ENCODE measurements around the gene ATF6. TPM values are rescaled to one million over a fixed set of nuclear protein-coding genes. Genes with fewer than 3 reads are reported as not detected.
"Not testable (repeated sequence)": the region's sequence is repeated elsewhere in the genome, so short reads cannot be mapped to it uniquely, and the experiment has no call there.

The ATF6 gene
- total RNA-seq, 2 experiments from 2014 or later = 18.5 to 20.0 TPM

DNA sequence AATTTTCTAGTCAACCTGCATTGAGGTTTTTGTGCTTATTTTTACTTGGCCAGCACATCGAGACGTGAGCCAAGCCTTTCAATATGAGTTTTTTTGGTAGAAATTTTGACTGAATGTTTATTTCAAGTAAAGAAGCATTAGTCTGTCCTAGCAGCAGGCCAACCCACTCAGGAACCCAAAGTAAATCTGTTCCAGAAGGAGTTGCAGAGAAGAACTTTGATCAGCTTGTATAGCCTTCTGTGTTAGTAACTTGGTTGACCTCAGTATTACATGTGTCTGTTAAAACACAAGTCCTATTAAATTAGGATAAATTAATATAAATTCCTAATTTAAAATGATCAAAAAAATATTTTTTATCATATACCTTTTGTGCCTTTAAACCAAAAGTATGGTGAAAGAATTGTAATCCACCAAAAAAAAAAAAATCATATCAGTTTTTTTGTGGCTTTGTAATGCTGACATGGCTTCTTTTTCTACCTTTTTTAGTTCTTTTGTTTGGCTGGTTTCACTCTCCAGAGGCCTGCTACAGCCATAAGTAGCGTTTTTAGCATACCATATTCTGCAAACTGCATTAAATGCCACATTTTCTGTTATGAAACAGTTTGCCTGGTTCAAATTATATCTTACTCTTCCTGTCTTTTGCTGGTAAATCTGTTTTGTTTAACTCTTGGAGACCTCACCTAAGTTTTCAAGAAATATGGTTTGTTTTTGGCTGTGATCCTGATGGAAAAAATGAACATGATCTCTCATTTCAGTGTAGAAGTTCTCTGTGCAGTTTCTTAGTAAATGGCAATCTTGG lies 39.5 kb downstream of the ATF6 start:
- H3K4me3 Mint-ChIP-seq = no peak overlapping the region
- no peak for DNase-seq
- POLR2A ChIA-PET = no interaction called here
- H3K27ac Mint-ChIP-seq = no peak overlapping the region
- H3K27me3 Mint-ChIP-seq = no peaks in the 10 kb centered on the region
- no peak for ATAC-seq (ENCODE audit: low read depth)
- peaks cover 42% of the 10 kb centered on the region for H3K36me3 Mint-ChIP-seq
- H3K4me1 Mint-ChIP-seq = peaks cover 3% of the 10 kb centered on the region
- H3K9me3 Mint-ChIP-seq = peaks cover 10% of the 10 kb centered on the region

DNA sequence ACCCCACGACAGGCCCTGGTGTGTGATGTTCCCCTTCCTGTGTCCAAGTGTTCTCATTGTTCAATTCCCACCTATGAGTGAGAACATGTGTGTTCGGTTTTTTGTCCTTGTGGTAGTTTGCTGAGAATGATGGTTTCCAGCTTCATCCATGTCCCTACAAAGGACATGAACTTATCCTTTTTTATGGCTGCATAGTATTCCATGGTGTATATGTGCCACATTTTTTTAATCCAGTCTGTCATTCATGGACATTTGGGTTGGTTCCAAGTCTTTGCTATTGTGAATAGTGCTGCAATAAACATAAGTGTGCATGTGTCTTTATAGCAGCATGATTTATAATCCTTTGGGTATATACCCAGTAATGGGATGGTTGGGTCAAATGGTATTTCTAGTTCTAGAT lies 43.1 kb downstream of the ATF6 start:
- H3K27me3 Mint-ChIP-seq; DNase-seq; H3K27ac Mint-ChIP-seq; H3K4me3 Mint-ChIP-seq; ATAC-seq (ENCODE audit: low read depth); H3K4me1 Mint-ChIP-seq: not testable (repeated sequence)
- Mint-ChIP-seq H3K36me3 (peaks cover 53% of the 10 kb centered on the region), H3K9me3 (peaks cover 13% of the 10 kb centered on the region)
- POLR2A ChIA-PET = interaction anchor here (0.8 kb wide), 1 partner anchor 37 kb away, joined by 5 read pairs; no protein-coding TSS in a partner anchor

DNA sequence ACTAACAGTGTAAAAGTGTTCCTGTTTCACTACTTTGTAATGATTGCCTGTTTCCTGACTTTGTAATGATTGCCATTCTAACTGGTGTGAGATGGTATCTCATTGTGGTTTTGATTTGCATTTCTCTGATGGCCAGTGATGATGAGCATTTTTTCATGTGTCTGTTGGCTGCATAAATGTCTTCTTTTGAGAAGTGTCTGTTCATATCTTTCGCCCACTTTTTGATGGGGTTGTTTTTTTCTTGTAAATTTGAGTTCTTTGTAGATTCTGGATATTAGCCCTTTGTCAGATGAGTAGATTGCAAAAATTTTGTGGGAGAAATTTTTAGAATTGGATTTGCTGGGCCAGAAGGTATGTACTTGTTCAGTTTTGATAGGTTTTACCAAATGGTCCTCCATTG lies 43.5 kb downstream of the ATF6 start:
- DNase-seq; H3K27ac Mint-ChIP-seq; POLR2A ChIA-PET; H3K4me3 Mint-ChIP-seq; ATAC-seq (ENCODE audit: low read depth); H3K4me1 Mint-ChIP-seq; H3K27me3 Mint-ChIP-seq: not testable (repeated sequence)
- H3K9me3 Mint-ChIP-seq = peaks cover 13% of the 10 kb centered on the region
- H3K36me3 Mint-ChIP-seq = peaks cover 54% of the 10 kb centered on the region

DNA sequence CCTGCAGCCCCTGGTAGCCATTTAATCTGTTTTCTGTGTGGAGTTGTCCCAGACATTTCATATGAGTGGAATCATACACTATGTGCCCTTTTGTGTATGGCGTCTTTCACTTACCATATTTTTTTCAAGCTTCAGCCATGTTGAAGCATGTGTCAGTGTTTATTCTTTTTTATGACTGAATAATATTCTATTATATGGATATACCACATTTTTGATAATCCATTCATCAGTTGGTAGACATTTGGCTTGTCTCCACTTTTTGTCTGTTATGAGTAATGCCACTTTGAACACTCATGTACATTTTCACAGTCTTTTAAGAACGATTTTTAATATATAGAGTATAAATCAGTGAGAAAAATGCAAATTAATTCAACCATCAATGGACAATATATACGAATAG lies 44.7 kb downstream of the ATF6 start:
- H3K4me3 Mint-ChIP-seq = no peak overlapping the region
- ATAC-seq (ENCODE audit: low read depth) (no peak), DNase-seq (no peak)
- POLR2A ChIA-PET = no interaction called here
- no peak overlapping the region for H3K27ac Mint-ChIP-seq
- H3K36me3 Mint-ChIP-seq = peaks cover 54% of the 10 kb centered on the region
- H3K9me3 Mint-ChIP-seq = peaks cover 13% of the 10 kb centered on the region
- peaks cover 3% of the 10 kb centered on the region for H3K4me1 Mint-ChIP-seq
- H3K27me3 Mint-ChIP-seq = no peaks in the 10 kb centered on the region

DNA sequence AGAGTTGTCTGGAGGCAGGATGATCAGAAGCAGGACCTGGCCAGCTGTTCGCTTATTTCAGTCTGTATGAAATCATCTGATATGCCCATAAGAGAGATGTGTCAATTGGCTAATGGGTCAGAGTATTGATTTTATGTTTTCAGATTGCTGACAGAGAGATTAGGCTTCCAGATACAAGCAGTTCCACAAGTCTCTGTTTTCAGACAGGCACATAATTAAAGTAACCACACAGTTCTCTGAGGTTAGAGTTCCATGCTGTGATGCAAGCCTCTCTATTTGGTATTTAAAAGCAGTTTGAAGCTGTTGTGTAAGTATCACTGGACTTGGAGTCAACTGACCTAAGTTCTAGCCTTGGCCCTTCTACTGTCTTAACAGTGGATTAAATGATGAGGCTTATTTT lies 50.1 kb downstream of the ATF6 start:
- no peaks in the 10 kb centered on the region for H3K27me3 Mint-ChIP-seq
- H3K9me3 Mint-ChIP-seq = peaks cover under 1% of the 10 kb centered on the region
- no peak overlapping the region for H3K27ac Mint-ChIP-seq
- POLR2A ChIA-PET = no interaction called here
- no peak overlapping the region for H3K4me3 Mint-ChIP-seq
- peaks cover 1% of the 10 kb centered on the region for H3K4me1 Mint-ChIP-seq
- DNase-seq = no peak
- ATAC-seq (ENCODE audit: low read depth) = no peak
- H3K36me3 Mint-ChIP-seq = peaks cover 26% of the 10 kb centered on the region

DNA sequence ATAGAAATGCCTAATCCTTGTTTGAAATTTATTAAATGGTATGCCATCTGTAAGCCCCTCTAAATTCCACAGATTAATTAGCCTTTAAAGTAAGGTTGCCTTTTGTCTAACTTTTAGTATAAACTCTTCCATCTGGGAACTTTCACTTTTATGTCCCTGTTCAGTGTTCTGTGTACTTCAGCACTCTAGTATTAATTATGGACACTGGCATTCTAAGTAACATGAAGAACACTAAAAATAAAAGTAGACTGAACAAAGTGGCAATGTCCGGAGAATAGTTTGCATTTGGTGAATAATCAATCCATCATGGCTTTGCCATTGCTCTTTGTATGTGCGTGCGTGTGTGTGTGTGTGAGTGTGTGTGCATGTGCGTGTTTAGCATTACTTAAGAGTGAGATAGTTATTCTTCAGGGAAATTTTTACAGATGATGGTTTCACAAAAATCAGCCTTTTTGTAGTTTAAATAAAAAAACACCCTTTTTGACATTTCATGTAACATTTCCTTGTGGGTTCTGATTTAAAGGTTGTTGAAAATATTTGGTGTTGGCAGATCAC lies 51.1 kb downstream of the ATF6 start:
- Mint-ChIP-seq H3K36me3 (peaks cover 29% of the 10 kb centered on the region), H3K27ac (no peak overlapping the region), H3K4me1 (peaks cover 1% of the 10 kb centered on the region), H3K27me3 (no peaks in the 10 kb centered on the region), H3K9me3 (no peaks in the 10 kb centered on the region), H3K4me3 (no peak overlapping the region)
- ATAC-seq (ENCODE audit: low read depth) (no peak), DNase-seq (no peak)
- POLR2A ChIA-PET = no interaction called here

DNA sequence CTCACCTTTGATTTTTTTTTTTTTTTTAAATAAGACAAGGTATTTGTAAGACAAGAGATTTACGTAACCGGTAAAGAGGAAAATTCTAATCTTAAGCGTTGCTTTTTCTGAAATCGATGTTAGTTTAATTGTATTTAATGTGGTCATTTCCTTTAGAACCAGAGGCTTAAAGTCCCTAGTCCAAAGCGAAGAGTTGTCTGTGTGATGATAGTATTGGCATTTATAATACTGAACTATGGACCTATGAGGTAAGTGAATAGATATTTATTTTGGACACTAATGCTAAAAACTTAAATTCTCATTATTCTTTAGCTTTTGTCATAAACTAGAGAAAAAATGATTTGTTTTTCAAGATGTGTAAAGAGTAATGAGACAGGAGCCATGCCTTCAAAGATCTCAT lies 54.8 kb downstream of the ATF6 start:
- H3K36me3 Mint-ChIP-seq = peaks cover 34% of the 10 kb centered on the region
- POLR2A ChIA-PET = no interaction called here

DNA sequence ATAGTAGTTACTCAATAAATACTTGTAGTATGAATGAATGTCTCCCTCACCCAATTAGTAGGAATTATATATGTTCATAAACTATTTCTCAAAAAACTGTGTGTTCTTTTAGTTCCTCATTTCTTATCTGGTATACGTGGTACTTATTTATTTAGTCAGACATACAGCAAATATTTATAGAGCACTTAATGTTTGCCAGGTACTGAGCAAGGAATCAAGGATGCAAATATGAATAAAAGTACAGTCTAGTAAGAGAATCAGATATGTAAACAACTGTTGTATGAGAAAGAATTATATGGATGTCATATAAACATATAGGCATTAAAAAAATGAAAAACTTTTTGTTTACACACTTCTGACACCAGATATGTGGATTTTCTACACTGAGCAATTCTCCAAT lies 58.5 kb downstream of the ATF6 start:
- peaks cover 50% of the 10 kb centered on the region for H3K36me3 Mint-ChIP-seq
- POLR2A ChIA-PET = no interaction called here
- H3K4me3 Mint-ChIP-seq = no peak overlapping the region
- no peak overlapping the region for H3K27ac Mint-ChIP-seq
- peaks cover 3% of the 10 kb centered on the region for H3K9me3 Mint-ChIP-seq
- ATAC-seq (ENCODE audit: low read depth) (no peak), DNase-seq (no peak)
- H3K27me3 Mint-ChIP-seq = no peaks in the 10 kb centered on the region
- no peaks in the 10 kb centered on the region for H3K4me1 Mint-ChIP-seq

More for the DNA sequence above, 54.8 kb downstream of the ATF6 start:
- H3K9me3 Mint-ChIP-seq = no peaks in the 10 kb centered on the region
- H3K4me1 Mint-ChIP-seq = peaks cover 1% of the 10 kb centered on the region
- no peaks in the 10 kb centered on the region for H3K27me3 Mint-ChIP-seq
- no peak overlapping the region for H3K27ac Mint-ChIP-seq
- ATAC-seq (ENCODE audit: low read depth) (no peak), DNase-seq (no peak)
- H3K4me3 Mint-ChIP-seq = no peak overlapping the region

DNA sequence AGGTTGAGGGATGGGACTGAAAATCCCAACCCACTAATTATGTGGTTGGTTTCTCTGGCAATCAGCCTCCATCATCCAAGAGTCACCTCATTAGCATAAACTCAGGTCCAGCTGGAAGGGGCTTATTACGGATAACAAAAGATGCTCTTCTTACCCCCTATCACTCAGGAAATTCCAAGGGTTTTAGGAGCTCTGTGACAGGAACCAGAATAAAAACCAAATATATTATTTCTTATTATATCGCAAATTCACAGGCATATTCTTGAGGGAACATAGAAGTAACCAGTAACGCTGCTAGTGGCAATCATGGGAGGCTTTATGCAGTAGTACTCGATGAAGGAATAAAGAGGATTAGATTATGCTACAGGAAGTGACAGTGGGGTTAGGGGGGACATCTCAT lies 59.7 kb downstream of the ATF6 start:
- H3K4me3 Mint-ChIP-seq = no peak overlapping the region
- H3K36me3 Mint-ChIP-seq = peaks cover 59% of the 10 kb centered on the region
- ATAC-seq (ENCODE audit: low read depth) = no peak
- peaks cover 3% of the 10 kb centered on the region for H3K9me3 Mint-ChIP-seq
- POLR2A ChIA-PET = interaction anchor here (0.7 kb wide), 1 partner anchor 244 kb away, joined by 3 read pairs; the partner anchor contains the start of gene NOS1AP
- no peaks in the 10 kb centered on the region for H3K4me1 Mint-ChIP-seq
- no peak overlapping the region for H3K27ac Mint-ChIP-seq
- H3K27me3 Mint-ChIP-seq = no peaks in the 10 kb centered on the region
- no peak for DNase-seq

DNA sequence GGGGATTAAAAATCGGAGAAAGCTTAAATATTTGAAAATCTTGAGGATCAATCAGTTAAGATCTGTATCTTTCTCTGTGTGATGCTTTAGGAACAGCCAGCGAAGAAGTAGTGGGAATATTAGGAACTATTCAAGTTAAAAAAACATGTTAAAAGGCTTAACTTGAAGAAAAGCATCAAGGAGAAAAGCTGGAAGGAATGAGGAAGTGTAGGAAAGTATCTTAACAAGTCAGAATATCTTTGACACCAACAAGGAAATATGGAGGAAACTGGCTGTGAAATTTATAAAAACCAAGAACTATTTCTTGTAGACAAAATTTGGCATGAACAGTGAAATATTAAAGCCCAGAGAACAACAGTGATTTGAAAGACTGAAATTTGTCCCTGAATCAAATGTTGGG lies 60.4 kb downstream of the ATF6 start:
- H3K27me3 Mint-ChIP-seq = no peaks in the 10 kb centered on the region
- POLR2A ChIA-PET = interaction anchor here (0.7 kb wide), 1 partner anchor 243 kb away, joined by 3 read pairs; the partner anchor contains the start of gene NOS1AP
- H3K27ac Mint-ChIP-seq = no peak overlapping the region
- H3K4me3 Mint-ChIP-seq = no peak overlapping the region
- DNase-seq = no peak
- H3K4me1 Mint-ChIP-seq = no peaks in the 10 kb centered on the region
- H3K9me3 Mint-ChIP-seq = peaks cover 3% of the 10 kb centered on the region
- peaks cover 60% of the 10 kb centered on the region for H3K36me3 Mint-ChIP-seq
- ATAC-seq (ENCODE audit: low read depth) = no peak

DNA sequence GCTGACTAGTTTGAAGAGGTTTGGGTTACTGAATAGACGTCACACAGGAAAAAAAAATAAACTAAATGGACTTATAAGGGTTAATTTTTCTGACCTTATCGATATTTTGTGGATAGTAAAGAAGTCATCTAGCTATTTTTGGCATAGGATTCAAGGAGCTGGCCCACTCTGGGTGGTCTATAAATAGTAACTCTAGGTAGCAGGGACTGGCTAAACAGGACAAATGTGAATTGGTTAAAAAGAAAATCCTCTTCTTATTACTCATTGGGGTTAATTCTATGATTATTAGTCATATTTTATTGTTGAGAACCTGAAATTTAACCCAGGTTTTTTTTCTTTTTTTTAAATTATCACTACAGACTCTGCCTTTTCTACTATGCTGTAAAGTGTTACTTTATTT lies 61.7 kb downstream of the ATF6 start:
- H3K27ac Mint-ChIP-seq = no peak overlapping the region
- ATAC-seq (ENCODE audit: low read depth) (no peak), DNase-seq (no peak)
- no peak overlapping the region for H3K4me3 Mint-ChIP-seq
- peaks cover 3% of the 10 kb centered on the region for H3K9me3 Mint-ChIP-seq
- H3K27me3 Mint-ChIP-seq = no peaks in the 10 kb centered on the region
- no peaks in the 10 kb centered on the region for H3K4me1 Mint-ChIP-seq
- H3K36me3 Mint-ChIP-seq = peaks cover 51% of the 10 kb centered on the region
- POLR2A ChIA-PET = no interaction called here

DNA sequence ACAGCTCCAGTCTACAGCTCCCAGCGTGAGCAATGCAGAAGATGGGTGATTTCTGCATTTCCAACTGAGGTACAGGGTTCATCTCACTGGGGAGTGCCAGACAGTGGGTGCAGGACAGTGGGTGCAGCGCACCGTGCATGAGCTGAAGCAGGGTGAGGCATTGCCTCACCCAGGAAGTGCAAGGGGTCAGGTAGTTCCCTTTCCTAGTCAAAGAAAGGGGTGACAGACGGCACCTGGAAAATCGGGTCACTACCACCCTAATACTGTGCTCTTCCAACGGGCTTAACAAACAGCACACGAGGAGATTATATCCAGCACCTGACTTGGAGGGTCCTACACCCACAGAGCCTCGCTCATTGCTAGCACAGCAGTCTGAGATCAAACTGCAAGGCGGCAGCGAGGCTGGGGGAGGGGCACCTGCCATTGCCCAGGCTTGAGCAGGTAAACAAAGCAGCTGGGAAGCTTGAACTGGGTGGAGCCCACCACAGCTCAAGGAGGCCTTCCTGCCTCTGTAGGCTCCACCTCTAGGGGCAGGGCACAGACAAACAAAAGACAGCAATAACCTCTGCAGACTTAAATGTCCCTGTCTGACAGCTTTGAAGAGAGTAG lies 66.3 kb downstream of the ATF6 start:
- peaks cover 43% of the 10 kb centered on the region for H3K36me3 Mint-ChIP-seq
- H3K9me3 Mint-ChIP-seq; POLR2A ChIA-PET; H3K4me3 Mint-ChIP-seq; H3K27ac Mint-ChIP-seq; H3K27me3 Mint-ChIP-seq; DNase-seq; H3K4me1 Mint-ChIP-seq; ATAC-seq (ENCODE audit: low read depth): not testable (repeated sequence)

DNA sequence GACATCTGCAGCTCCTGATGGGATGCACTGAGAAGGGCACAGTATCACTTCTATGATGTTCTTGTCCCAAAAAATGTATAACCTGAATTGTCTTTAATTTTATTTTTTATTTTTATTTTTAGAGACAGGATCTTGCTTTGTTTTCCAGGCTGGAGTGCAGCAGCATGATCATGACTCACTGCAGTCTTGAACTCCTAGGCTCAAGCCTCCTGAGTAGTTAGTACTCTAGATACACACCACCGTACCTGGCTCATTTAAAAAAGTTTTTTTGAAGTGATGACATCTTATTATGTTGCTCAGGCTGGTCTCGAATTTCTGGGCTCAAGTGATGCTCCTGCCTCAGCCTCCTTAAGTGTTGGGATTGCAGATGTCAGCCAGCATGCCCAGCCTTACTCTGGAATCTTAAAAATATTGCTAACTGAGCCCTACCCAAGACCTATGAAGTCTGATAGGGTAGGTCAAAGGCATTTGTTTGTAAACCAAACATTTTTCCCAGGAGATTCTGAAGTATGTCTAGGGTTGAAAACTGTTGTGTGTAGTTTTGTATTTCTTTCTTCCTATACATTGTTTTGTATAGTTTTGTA lies 68.9 kb downstream of the ATF6 start:
- POLR2A ChIA-PET = no interaction called here
- ATAC-seq (ENCODE audit: low read depth) = no peak
- Mint-ChIP-seq H3K36me3 (peaks cover 34% of the 10 kb centered on the region), H3K27me3 (no peaks in the 10 kb centered on the region), H3K4me1 (no peaks in the 10 kb centered on the region), H3K4me3 (no peak overlapping the region), H3K9me3 (no peaks in the 10 kb centered on the region), H3K27ac (no peak overlapping the region)
- DNase-seq = no peak

DNA sequence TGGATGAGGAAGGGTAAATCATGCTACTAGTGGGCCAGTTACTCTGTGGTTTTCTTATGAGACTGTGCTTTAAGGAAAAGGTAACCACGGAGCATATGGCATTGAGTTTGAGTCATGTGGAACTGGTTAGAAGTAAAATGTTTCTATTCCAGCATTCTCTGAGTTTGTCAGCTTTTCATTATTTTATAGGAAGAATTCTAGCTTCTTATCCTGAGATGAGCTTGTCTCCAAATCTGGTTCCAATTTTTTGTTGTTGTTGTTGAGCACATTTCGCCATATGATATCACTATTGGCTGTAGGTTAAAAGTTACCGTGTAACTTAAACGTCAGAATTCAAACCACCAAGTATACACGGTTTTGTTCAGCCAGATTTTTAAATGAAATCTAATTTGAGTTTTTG lies 69.9 kb downstream of the ATF6 start:
- no peaks in the 10 kb centered on the region for H3K9me3 Mint-ChIP-seq

More for the DNA sequence above, 69.9 kb downstream of the ATF6 start:
- POLR2A ChIA-PET = no interaction called here
- Mint-ChIP-seq H3K4me3 (no peak overlapping the region), H3K4me1 (no peaks in the 10 kb centered on the region), H3K27me3 (no peaks in the 10 kb centered on the region), H3K27ac (no peak overlapping the region), H3K36me3 (peaks cover 29% of the 10 kb centered on the region)
- DNase-seq = no peak
- ATAC-seq (ENCODE audit: low read depth) = no peak
